Superior temporal gyrus (tissue), 1 donor: ENCODE data around the gene DMRTB1.

Experiments used
- DNase-seq: peaks from one replicate; pipeline ENCODE4 v3.0.0-alpha.2; 2016; ENCODE audit errors: extremely low spot score

The DMRTB1 gene

GRCh38 chr1:53508056-53508990 lies 49.1 kb downstream of the DMRTB1 start:
- no peak for DNase-seq

DNA sequence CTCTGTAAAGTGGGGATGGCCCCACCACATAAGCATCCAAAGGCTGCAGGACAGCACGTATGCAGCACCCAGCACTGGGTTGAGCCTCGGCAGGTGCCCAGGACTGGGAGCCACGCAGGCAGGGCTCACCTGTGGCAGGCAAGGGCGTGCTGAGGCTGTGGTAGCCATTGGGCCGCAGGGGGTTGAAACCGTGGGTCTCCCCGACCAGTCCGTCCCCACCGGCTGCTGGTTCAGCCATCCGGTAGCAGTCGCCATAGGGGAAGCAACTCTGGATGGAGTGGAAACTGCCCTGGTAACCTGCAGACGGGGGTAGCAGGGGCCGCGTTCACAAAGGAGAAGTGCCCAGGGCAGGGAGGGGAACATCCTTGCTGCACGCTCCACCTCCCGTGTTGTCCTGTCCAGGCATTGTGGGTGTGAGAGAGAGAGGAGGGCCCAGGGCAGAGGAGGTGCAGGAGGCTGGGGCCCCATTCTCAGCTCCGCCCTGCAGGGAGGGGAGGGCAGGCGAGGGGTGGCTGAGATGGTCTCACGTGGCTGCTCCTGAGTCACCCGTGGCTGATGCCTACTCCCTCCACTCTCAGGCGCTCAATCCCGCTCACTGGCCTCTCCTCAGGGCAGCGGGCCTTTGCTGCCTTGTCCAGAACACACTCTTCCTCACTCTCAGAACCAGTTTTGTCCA lies 49.9 kb downstream of the DMRTB1 start:
- no peak for DNase-seq

GRCh38 chr1:53509775-53510174 lies 50.6 kb downstream of the DMRTB1 start:
- DNase-seq = no peak

DNA sequence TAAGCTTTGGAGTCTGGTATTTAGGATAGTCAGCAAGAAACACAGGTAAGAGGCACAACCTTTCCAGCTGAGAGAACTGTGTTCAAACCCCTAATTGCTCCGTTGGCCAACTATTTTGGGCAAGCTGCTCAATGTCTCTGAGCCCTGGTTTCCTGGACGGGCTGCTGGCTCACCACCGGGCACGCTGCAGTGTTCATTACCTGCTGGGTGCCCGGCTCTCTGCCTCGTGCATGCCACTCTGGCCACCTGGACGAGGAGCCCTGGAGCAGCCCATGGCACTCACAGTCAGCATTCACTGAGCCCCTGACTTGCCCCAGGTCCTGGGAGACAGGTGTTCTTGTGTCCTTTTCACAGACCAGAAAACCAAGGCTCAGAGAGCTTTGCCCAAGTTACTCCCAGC lies 51.0 kb downstream of the DMRTB1 start:
- DNase-seq = no peak

DNA sequence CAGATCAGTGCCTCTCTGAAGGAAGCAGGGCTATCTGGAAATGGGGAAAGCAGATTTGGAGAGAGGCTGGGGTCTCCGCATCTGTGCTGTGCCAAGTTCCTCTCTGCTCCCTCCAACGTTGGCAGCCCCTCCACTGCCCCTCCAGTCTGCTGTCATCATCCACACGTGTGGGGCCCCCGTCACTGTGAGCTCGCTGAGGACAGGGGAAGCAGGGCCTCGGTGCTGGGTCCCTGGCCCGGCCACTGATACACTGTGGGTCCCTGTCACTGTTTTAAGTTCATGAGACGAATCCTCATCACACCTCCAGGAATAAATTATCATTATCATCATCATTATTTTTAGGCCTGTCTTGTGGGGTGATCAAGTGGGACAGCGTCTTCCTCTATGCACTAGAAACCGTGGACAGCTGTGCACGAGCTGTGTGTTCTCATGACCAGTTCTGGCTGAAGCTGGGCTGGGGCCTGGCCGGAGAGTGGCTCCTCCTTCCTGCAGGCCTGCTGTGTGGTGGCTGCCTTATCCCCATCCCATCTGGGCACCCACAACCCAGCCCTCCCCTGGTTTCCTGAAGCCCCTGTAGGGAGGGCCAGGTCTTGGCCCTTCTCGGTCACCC lies 52.2 kb downstream of the DMRTB1 start:
- no peak for DNase-seq

DNA sequence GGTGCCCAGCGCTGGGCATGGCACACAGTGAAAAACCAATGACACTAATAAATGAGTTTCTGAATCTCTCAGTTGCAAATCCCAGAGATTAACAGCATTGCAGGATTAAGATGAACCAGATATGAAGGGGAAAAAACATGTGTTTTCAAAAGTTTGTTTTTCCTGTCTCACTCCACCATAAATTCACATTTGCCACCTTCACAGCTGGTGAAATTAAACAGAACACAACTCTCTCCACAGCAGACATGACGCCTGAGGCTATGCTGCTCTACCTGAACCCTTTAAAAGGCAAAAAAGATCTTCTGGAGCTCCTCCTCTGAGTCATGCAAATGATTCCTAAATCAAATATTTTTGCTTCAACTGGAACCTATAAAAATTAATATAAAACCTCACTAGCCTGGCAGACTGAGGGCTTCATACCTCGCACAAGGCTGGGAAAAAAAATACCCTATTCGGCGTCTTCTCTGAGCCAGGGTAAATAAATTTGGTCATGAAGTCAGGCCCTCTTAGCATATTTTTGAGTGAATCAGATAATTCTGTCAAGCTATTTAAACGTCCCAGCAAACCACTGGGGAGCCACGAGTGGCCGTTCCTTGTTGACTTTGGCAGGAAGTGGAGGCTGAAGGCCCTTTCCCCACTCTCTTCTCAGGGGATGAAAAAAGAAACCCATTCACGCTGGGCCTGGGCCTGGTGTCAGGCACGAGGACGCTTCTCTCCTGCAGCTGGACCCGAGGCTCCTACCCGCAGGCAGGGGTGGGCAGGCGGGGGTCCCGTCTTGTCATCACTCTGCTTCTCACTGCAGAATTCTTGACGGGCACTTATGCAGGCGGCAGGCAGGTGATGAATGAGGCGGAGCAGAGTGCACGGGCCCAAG lies 53.0 kb downstream of the DMRTB1 start:
- no peak for DNase-seq

GRCh38 chr1:53512807-53513755 lies 53.9 kb downstream of the DMRTB1 start:
- no peak for DNase-seq

- DNase-seq = no peak
Measured at GRCh38 chr1:53513846-53514245, 54.6 kb downstream of the DMRTB1 start.

DNA sequence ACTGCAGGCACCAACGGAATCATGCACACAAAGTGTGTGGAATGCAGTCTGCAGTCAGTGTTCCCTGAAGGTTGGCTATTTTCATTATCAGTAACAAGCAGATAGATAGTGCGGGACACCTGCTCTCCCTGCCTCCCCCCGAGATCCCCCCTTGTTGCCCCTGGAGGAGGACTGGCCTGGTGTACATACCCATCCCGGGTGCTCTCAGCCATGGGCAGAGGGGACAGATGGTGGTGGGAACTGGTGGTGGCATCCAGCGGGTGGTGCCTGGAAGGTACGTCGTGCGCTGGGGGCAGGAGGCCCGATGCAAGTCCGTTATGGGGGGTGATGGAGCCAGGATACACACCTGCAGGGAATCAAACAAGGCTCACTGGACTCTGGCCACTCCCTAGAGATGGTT lies 55.2 kb downstream of the DMRTB1 start:
- DNase-seq = no peak

DNA sequence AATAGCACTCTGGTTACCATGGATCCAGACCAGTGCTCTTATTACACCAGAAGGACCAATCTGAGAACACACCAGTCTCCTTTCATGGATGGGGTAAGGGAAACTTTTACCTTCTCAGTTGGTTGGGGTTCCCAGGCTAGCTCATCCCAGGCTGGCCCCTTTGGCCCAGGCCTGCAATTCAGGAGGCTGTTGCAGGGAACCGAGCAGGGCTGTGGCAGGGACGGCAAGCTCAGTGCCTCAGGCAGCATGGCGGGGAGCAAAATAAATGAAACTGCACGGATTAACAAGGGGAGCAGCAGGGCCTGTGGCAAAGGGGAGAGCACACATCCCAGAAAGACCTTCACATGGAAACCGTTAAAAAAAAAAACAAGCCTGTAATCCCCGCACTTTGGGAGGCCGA lies 57.0 kb downstream of the DMRTB1 start:
- DNase-seq = no peak
